EH (cell line): ENCODE measurements around the gene RSPO1.
"Not testable (repeated sequence)": the region's sequence is repeated elsewhere in the genome, so short reads cannot be mapped to it uniquely, and the experiment has no call there.

Experiments used
- DNase-seq: peaks from one replicate; pipeline ENCODE4 v3.0.0-alpha.2; 2015; ENCODE audit warnings: low read depth

RSPO1 gene, protein sequence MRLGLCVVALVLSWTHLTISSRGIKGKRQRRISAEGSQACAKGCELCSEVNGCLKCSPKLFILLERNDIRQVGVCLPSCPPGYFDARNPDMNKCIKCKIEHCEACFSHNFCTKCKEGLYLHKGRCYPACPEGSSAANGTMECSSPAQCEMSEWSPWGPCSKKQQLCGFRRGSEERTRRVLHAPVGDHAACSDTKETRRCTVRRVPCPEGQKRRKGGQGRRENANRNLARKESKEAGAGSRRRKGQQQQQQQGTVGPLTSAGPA

GRCh38 chr1:37634244-37634991 is at the start of gene RSPO1:
RSPO1 (minus strand) TSS chr1:37634892; CDS start chr1:37629661, 5,231 bp downstream.
- DNase-seq, result peak; percentile 33

DNA sequence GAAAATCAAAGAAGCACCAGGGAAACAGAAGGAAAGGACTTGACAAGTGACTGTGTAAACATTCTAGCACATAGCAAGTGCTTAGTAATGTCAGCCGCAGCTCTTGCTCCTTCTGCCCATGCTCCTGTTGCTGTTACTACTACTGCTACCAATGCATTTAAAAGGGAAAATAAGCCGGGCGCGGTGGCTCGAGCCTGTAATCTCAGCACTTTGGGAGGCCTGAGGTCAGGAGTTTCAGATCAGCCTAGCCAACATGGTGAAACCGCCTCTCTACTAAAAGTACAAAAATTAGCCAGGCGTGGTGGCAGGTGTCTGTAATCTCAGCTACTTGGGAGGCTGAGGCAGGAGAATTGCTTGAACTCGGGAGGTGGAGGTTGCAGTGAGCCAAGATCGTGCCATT is 49.5 kb upstream of the RSPO1 start:
- not testable (repeated sequence) for DNase-seq

DNA sequence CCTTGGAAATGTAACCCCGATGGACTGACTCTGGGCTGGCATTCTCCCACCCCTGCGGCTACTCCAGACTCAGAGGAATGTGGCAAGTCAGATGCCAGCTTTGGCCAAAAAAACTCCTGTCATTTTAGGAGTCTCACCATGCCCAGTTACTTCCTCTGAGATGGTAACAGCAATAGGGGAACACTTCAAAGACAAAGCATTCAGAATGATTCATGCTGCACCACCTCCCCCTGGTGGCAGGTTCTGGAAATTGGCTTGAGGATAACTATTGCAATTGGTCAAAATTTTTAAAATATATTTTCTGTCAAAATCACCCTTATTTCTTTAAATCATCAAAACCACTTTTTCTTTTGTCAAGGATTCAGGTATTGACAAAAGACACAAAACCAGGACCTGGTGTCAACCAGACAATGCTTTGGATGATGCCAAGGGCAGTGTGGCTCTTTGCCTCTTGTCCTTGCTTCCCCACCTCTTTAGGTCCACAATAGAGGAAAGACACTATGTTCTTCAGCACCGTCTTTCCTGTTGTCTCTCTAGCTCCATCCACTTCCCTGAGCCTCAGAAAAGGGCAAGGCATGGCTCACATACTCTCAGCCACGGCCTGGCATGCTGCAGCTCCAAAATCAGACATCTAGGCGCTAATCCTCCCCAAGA is 47.8 kb upstream of the RSPO1 start:
- DNase-seq, result peak; percentile 70

GRCh38 chr1:37680933-37681332 is 46.2 kb upstream of the RSPO1 start:
- DNase-seq, result no peak

GRCh38 chr1:37677808-37678207 is 43.1 kb upstream of the RSPO1 start:
- DNase-seq, result no peak

- DNase-seq, result no peak
Observed at GRCh38 chr1:37677143-37677439, 42.4 kb upstream of the RSPO1 start.

DNA sequence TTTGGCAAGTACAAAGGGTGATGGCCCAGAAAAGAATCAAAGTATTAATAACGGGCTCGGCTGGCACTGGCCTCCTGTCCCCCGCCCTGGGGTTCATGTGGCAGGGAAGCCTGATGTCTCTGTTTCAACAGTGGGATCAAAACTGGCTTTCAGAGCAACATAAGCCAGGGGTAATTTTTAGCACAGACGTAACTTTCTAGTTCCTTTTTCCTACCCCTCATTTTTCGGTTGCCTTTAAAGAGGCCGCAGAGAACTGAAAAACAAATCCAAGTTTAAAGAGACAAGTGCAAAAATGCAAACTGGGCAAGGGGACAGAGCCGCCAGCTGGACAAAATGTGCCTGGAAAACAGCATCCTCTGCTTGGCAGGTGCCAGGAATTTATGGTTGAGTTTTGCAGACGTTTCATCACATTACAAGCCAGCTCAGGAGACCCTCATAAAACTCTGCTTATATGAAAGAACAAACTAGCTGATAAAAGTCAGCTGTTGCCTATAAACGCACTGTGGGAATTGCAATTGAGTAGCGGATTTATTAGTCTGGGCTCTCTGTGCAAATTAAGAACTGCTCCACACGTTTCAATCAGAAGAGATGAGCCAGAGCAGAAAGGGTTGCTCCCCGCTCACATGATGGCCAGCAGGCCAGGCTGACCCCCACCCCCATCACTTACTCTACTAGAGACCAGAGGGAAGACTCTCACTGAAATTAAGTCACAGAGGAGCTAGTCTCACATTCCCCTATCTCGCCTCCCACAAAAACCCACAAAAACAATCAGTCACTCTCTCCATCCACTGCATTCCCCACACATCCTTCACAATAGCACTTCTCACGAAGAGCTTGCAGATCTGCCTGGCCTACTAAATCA is 41.8 kb upstream of the RSPO1 start:
- DNase-seq, result peak; percentile 8

DNA sequence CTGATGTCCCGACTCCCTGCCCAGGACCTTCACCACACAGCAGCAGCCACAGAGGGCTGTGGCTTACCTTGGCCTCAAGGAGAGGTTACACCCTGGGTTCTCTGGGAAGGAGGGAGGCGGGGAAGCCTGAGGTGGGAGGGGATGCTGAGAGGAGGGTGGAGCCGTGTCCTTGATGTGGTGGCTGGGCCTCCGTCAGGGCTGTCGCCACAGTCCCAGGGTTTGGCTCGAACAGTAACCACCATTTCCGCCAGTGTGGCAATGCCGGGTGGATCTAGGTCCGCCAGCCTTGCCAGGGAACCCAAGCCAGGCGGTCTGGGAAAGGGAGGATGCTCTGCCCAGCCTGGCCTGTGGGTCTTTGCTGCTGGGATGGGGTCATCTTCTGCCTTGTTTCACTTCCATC is 39.2 kb upstream of the RSPO1 start:
- no peak for DNase-seq

GRCh38 chr1:37672136-37672870 is 37.6 kb upstream of the RSPO1 start:
- no peak for DNase-seq

DNA sequence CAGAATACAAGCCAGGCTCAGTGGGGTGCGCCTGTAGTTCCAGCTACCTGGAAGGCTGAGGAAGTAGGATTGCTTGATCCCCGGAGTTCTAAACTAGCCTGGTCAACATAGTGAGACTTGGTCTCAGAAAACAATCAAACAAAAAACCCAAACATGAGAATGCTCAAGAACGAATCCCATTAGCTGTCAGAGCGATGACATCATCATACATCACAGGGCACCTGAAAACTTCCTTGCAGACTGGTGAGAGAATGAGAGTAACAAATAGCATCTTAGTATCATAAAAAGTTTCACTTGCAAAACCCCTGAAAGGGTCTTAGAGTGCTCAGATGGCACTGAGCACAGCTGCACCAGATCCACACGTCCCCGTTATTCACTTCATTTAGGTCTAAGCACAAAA is 36.6 kb upstream of the RSPO1 start:
- no peak for DNase-seq

DNA sequence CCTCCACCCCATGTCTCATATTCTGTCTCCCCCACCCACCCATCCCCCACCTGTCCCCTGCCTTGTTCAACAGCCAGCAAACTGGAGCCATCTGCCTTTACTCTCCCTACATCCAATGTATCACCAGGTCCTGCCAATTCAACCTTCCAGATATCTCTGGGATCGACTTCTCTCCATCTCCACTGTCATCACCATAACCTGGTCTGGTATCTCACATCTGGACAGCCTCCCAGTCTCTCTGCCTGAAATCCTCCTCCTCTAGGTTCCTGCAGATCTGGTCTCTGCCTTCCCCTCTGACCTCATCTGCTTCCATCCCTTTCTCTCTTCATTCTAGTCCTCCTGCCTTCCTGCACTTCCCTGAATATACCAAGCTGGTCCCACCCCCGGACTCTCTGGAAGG is 35.4 kb upstream of the RSPO1 start:
- no peak for DNase-seq

- DNase-seq, result peak; percentile 8
Observed at GRCh38 chr1:37667023-37667671, 32.5 kb upstream of the RSPO1 start.

DNA sequence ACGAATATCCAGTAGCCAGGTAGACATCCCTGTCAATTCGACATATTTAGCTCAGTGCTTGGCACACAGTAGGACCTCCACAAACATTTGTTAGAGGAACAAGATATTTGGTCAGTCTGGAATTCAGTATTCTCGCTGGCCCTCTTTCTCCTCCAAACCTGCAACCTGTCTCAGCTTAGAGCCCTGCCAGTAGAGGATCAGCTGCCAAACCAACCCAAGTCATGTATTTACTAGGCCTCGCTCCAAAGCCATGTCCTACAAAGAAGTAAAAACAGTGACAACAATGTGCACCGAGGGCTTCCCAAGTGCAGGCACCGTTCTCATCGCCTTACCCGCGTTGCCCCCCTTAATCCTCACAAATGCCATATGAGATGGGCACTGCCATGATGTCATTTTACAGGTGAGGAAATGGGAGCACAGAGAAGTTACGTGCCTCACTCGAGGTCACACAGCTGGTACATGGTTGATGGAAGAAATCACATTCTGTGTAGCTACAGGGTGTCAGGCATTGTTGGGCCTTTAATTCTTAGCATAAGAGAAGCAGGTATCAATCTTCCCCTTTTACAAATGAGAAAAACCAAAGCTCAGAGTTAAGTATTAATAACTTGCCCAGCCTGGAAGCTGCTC is 31.7 kb upstream of the RSPO1 start:
- DNase-seq, result no peak

DNA sequence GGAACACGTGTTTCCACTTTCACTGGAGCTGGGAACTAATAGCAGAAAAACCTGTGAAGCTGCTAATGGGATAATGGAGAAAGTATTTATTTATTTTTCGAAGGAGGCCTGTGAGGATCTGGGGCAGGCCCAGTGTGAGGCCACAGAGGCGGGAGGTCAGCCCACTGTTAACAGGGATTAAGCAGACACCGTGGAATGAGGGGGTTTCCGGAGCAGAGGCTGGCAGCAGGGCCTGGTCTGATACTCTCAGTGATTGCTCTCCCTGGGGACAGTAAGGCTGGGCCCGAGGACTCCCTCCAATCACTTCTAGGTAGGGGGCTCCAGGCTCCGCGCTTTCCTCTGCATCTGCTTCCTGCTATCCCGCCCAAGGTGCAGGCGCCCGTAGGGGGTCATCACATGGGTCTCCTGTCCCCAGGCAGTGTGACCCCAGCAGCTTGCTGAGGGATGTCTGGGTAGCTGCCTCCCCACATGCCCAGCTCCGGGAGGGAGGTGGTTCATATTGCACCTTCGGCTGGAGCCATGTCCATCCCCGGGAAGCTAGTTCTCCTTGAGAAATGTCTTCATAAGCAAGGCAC is 28.8 kb upstream of the RSPO1 start:
- no peak for DNase-seq

- DNase-seq, result no peak
Observed at GRCh38 chr1:37662031-37662755, 27.5 kb upstream of the RSPO1 start.

GRCh38 chr1:37661401-37661800 is 26.7 kb upstream of the RSPO1 start:
- DNase-seq, result no peak

DNA sequence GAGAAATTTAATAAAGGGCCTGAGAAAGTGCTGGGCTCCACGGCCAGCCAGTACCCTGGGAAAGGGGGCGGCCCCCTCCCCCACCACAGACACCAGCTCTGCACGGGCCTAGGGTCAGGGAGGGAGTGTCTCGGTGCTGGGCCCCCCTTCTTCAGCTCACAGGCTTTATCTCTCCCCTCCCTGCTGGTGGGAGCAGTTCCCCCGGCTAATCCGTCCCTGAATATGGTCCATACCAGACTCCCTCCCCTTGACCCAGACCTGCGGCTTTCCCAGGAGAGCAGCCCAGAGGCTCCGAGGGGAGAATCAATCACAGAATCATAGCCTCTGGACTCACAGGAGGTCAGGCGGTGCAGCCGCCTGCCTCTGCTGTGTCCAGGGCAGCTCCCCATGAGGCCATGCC is 26.0 kb upstream of the RSPO1 start:
- no peak for DNase-seq

GRCh38 chr1:37658486-37658885 is 23.8 kb upstream of the RSPO1 start:
- DNase-seq, result no peak

DNA sequence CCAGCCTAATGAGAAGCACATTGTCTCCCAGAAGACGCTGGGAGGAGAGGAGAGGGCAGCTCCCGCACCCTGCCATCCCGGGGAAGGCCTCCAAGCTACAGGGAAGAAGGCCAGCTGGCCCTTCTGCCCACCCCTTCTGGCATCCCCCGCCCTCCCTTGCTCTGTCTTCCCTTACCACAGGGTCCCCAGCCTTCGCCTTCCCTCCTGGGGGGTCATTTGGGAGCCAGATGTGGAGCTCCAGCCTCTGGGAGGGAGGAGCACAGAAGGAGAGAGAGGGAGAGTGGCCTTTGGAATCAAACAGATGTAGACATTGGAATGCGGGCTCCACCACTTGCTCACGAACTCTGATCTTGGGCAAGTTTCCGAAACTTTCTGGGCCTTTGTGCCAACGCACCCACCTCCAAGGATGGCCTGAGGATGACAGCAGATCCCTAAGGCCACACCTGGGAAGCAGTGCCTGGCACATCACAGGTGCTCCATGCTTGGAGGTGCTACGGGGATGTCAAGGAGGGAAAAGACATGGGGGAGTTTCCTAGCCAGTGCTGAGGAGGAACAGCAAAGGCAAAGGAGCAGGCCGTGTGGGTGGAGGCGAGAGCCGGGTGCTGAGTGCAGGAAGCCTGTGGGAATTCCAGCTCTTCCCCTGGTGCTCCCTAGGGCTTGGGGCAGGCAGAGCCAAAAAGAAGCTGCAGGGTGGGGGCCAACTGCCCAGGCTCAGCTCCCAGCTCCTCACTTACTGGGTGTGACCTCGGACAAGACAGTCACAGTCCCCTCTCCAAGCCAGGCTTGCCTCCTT is 23.1 kb upstream of the RSPO1 start:
- DNase-seq, result no peak
